Stimulated activated CD8-positive, alpha-beta memory T cell treated with anti-CD3 and anti-CD28 coated beads, Interleukin-15, amount 100 ng/mL, for 4 hours (primary cell): ENCODE measurements around the gene LDAH.

Experiments used
- DNase-seq, 2 donors: peaks; one replicate each; pipeline ENCODE4 v3.0.0-alpha.2; 2020; ENCODE audit warnings: low read depth in 2 of 2

The LDAH gene

DNA sequence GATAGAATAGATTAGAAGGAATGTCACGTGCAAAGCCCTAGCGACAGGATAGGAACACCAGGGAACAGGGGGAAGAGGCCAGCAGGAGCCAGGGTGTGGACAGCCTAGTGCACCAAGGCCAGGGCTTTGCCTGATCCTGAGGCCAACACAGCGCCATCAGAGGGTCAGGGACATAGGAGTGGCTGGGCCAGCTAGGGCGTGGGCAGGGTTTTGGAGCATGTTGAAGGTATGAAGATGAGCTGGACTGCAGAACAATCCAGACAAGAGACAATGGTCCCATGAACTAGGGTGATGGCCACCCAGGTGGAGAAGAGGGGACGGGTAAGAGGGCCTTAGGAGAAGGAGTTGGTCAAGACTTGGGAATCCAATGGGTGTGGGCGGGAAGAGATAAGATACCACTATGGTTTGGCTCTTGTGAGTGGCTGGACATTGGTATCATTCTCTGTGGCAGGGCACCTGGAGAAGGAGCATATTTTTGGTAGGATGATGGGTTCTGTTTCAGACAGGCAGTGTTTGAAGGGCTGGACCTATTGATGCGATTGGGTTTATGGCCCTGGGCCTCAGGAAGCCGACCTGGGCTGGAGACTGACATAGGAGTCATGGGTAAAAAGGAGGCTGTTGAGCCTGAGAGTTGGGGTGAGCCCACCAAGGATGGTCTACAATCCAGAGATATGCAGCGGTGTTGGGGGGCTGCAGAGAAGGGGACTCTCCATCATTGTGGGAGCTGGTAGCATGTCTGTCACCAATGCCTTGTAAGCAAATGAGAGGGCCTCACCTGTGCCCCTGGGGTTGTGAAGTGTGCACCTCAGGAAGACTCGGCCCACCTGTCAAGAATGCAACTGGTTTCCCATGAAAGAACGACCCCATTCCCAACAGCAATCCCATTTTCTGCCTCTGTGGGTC is 170.0 kb downstream of the LDAH start:
- DNase-seq = no peak

DNA sequence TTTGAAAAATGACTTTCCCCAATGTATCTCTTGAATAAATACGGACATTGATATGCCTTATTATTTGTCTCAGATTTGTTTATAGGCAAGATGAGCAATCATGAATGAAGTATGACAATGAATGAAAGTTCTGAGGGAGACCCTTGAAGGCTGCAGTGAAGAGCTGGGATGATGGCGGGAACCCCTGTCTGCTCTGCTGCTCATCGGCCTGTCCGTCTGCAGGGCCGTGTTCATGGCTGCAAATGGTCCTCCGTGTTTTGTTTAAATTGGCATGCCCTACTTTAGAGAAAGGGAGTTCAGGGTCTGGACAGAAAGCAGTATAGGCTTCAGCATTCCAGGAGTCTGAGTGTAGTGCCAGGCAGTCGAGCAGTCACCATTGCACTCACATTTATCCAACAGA is 170.8 kb downstream of the LDAH start:
- DNase-seq = no peak

DNA sequence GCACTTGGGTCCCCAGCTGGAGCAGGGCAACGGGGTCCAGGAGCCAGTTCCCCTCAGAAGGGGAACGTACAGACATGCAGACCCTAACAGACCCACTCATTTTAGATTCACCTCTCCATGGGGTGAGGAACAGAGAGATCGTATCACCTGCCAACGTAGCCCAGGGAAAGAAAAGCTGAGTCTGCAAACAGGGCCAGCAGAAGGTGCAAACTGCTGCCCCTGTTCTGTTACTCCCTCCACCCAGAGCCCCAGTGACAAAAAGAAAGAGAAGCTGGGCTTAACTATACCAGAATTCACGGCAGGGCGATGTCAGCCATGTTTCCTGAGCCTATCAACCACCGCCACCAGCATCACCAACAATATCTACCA is 171.2 kb downstream of the LDAH start:
- no peak for DNase-seq

DNA sequence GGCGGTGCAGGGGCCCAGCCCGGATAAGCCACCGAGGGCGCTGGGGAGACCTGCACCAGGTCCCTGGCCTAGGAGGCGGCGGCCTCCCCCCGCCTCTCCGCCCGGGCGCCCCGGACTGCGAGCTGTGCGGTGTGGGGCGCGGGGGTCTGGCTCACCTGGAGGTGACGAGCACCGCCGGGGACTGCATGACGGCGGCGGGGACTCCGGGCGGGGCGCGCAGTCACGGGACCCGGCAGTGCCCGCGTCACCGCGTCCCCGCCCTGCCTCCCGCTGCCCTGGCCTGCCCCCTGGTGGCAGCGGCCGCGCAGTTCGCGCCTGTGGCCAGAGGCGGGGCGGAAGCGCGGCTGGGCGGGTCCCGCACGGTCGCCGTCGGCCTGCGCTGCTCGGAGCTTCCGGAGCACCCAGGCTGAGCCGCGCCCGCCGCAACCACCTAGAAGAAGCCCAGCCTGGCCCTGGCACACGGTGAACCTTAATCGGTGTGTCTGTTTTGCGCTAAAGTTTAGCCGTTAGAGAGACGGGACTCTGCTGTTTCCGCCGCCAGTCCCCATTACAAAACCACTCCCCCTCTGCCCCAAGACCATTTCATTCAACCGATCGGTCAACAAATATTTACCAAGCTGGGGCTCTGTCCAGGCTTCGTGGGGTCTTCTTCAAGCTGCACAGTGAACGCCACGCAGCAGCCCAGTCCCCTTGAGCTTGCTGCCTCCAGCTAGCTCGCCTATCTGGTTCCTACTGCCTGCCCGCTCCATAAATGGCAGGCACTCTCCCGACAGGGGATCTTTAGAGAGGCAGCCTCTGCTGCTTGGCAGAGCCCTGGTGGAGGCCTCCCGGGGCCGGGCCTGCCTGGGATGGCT is 171.8 kb downstream of the LDAH start, which contains the start of gene HS1BP3:
HS1BP3 (minus strand) TSS at position 222 of the 854 bp plus-strand sequence; CDS start at position 187, 35 bp downstream.
- DNase-seq = peak; percentile 69 to 81

DNA sequence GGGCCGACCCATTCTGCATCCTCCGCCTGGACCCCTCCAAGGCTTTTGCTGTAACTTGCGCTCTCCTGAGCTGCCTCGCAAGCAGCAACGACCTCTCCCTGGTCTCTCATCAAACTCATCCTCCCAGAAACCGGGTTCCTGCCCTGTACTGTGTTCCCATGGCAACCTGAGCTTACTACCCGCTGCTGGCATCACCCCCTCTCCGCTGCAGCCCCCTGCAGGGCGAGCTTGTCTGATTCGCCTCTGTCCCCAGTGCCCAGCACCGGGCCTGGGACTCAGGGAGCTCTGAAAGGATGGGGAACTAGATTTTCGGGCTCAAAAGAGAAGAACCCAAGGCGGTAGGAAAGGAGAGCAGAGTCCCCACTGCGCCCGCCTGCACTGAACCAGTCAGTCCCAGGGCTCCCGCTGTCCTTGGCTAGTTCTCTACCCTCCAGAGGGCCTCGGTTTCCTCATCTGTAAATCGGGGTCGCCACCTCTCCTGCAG is 172.5 kb downstream of the LDAH start:
- DNase-seq = no peak

DNA sequence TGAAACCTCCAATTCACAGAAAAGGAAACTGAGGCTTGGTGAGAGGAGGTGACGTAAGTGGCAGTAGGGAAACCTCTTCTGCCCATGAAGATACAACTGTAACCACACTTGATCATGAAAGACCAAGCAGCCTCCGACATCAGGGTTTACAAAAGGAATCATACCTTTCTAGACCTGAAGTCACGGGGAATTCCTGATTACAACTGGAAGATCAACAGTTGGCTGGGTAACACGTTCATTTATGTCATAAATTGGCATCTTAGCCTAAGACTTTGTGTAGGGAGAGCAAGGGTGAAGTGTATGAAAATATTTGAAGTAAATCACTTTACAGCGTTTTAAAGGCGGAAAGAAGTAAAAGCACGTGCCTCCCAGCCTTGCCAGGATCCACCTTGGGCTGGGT is 172.9 kb downstream of the LDAH start:
- no peak for DNase-seq

DNA sequence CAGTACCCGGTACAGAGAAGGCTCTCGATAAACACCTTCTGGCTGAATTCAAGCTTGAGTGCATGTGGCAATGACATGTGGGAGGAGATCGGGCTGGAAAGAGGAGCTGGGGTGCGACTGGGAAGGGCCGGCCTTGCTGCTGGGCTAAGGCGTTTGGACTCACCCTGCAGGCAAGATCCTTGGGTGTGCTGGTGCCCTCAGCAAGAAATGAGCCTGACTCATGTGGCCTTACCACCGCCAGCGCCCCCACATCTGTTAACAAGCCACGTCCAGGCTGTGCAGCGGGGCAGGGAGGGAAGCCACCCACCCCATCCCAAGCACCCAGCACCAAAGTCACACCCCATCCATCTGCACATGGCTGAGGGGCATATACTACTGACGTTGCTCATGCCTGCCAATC is 173.3 kb downstream of the LDAH start:
- DNase-seq = no peak

DNA sequence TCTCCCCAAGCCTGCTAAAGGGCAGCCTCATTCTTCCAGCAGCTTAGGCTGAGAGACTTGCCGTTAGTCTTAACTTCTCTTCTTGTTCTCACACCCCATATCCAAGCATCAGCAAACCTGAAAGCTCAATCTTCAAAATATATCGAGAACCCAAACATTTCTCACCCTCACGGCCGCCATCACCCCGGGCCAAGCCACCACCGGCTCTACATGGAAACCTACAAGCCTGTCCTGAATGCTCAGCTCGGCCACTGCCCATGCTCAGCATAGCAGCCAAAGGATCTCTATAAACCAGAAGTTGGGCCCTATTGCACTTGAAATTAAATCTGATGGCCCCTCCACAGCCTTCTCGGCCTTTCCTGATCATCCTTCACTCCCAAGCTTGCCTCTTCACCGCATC is 174.1 kb downstream of the LDAH start:
- no peak for DNase-seq

DNA sequence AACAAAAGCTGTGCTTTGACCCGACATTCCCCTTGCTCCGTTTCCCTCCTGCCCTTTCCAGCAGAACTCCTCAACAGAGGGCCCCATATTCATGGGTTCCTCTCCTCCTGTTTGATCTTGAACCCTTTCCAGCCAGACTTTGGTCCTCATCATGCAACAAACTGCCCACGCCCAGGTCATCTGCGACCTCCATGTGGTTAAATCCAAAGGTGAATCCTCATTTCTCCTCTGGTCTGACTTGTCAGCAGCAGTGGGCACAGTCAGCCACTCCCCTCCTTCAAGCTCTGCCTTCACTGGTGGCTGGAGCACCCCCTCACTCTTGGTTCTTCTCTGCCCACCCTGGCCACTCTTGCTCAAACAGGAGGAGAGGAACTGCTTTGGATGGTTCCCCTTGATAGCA is 174.7 kb downstream of the LDAH start:
- DNase-seq = no peak

DNA sequence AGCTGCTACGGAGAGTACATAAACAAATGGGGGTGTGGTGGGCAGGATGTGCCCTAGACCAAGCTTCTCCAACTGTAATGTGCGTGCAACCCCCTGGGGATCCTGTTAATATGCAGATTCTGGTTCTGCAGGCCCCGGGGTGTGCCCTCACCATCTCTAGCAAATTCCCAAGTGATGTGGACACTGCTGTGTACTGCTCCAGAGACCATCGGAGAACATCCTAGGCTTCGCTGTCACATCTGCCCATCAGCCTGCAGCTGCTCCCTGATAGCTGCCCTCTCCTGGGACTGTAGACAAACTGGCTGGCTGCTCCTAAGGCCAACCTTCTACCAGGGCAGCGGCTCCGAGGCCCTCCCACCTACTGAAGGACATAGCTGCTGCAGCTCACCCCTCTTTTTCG is 175.2 kb downstream of the LDAH start:
- no peak for DNase-seq

DNA sequence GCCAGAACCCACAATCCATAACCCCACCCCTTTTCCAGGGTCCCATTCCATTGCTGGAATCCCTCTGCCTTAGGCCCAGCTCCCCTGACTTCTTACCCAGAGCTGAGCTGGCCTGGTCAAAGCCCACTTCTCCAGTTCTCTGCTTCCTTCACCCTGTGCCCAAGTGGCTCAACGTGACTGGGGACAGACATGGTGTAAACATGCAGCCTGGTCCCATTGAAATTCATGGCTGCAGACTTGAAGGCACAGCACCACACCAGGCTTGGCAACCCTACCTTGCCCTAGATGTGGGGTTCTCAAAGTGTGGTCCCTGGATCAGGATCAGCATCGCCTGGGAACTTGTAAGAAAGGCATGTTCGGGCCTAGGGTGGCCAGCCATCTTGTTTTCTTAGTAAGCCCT is 175.7 kb downstream of the LDAH start:
- no peak for DNase-seq

DNA sequence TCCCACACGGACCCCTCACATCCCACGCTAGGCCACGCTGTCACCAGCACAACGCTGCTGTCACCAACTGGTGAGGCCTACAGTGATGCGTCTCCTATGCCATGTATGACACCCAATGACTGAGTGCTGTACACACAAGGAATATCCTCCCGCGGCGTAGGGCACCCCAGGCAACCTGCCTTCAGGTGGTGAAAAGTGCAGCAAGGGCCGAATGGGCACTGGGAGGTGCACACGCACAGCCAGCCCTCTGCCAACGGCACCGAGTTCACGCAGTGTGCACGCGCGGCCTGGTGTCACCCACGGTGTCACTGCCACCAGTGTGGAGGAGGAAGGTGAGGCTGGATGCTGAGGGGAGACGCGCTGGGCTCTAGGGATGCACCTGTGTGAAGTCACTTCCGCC is 176.5 kb downstream of the LDAH start:
- no peak for DNase-seq

DNA sequence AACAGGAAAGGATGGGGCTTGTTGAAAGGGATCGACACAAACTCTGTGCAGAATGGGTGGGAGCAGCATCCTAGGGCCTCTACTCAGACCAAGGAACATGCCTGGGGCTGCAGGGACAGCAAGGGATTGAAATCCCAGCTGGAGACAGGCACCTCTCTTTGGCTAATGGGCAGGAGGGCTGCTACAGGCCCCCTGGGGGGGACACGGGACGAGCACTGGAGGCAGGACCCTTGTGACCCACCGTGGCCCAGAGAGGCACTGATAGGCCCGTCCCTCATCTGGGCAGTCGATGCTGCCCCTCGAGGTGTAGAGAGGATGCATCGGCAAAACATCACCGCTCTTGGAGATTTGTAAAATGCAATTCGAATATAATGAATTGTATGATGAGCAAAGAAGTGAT is 177.1 kb downstream of the LDAH start:
- no peak for DNase-seq

DNA sequence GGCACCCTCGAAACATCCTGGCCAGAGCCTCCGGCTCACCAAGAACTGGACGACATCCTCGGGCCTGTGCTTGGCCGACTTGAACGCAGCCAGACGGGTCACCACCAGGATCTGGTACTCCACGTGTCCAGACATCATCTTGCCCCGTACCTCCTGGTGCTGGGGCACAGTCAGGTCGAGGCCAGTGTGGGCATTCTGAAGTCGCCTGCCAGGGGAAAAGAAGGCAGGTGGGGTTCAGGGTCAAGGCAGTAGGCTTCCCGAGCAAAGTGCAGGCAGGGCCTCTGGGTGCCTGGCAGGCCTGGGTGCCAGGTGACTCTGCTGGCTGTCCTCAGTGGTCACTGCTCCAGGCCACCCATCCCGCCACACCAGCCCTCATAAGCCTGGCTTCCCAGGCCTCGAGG is 177.6 kb downstream of the LDAH start:
- DNase-seq = no peak

DNA sequence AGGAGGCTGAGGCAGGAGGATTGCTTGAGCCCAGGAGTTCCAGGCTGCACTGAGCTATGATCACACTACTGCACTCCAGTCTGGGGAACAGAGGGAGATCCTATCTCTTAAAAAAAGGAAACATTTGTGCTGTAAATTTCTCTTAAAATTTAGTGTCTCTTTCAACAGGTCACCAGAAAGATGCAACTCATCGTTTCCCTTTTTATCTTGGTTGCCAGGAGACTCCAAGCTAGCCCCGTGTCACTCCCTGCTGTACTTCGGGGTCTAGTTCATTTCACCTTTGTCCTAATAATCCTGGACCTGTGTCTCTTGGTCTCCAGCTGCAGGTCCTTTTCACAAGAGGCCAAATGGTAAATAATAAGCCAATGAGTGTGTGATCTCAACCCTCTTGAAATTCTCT is 179.1 kb downstream of the LDAH start:
- no peak for DNase-seq

DNA sequence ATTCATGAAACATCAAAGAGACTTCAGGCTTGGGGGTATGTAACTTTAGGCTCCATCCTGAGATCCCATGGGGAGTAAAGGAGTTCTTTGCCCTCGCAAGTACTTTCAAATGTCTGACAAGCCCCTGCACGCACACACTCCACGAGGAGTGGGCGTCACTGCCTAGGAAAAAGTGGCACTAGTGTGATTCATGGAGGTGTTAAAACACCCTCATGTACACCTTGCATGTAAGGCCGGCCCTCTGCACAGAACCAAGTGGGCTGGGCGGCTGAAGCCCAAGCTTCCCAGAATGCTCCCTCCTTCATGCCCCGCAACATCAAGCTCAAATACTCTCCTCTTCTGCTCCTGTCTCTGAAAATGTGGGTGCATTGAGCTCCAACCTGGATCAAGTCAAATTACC is 179.8 kb downstream of the LDAH start:
- no peak for DNase-seq

DNA sequence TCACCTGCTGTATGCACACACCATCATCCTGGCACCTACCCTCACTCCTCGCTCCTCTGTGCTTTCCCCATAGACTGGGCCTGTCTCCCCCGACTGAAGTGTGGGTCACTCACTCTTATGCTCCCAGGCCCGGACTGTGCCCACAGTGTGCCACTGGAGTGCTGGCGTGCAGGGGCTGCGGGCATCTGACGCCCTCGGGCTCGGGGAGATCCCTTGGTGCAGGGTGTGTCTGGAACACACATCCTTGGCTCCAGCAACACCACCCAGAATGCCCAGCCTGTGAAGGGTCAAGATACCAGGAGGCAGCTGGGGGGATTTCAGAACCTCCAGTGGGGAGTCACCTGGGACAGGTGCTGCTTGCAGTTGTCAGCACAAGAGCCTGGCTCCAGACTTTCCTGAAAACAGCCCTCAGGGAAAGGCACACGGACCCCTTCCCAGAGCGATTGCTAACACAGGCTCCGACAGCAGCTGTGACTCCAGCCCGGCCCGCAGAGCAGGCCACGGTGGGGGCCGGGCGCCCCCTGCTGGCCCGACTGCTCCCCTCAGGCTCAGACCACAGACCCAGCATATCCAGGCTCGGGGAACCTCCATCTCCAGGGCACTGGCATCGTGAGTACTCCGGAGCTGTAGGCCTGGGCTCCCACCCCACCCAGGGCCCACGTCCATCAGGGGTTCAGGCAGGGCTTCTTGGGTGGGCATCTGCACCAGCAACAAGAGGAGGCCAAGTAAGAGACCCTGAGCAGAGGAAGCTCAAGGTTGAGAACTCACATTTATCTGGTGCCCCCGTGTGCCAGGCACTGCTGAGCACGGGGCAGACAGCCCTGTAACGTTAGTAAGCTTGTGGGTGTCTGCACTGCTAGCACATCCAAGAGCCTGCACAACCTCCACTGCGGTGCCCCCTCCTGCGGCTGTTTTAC is 180.6 kb downstream of the LDAH start:
- DNase-seq = peak; percentile 30 to 44

DNA sequence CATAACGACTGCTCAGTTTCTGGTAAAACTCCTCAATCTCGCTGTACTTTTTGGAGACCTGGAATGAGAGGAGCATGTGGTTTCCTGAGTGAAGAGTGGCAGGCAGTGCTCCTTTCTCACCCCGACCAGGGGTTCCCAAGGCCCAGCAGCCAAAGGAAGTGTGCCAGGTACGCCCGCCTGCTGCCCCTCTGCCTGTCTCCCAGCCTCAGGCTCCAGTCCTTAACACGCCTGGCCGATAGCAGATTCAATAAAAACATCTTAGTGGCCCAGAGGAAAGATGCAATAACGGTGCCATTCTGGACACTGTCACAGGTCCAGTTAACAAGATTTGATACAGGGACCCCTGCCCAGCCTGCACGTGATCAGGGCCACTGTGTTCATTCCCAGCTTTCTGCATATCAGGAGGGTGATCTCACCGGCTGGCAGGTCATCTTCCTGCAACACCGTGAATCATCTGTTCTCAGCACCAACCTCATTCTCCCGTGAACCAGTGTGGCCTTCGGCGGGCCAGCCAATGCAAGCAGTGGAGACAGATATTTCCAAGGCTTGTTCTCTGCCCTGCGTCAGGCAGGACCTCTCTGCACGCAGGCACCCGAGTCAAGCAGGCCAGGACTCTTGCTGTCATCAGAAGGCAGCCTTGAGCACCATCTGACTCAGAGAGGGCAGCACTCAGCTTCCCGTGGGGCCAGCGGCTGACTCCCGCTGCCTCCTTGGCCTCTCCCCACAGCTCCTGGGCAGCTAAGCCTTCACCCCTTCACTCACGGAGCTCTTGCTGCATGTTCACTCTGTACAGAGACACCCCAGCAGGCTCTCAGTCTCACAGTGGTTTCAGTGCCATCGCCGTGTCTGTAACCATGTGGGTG is 181.5 kb downstream of the LDAH start:
- DNase-seq = no peak

DNA sequence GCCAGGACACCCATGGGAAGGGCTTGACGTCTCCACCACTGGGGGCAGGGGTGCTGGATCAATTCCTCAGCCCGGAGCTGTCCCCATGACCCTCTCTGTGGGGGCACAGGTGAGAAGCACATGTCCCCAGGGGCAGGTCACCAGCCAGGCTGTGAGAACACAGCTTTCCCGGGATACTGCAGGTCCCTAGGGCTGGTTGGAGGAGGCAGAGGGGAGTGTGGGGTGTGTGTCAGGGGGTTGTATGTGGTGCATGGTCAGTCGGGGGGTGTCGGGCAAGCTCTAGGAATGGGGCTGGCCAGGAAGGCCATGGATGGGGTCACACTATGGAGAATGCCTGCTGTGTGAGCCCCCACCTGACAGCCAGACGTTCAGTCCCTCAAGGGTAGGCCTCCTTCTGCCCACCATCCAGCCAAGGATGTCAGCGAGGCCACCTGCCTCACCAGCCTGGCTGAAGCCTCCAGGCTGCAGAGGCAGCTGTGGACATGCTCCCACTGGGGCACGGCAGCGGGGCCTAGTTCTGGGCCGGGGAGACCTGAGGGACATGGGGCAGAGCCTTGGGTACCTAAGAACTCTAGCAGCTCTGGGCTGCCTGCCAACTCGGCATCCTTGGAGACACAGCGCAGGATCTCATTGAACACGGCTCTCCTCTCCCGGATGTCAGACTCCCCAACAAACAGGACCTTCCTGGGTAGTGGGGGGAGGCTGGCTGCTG is 182.3 kb downstream of the LDAH start:
- DNase-seq = no peak
